GM18858 (cell line): ENCODE results near the gene TLCD4.
A peak's percentile ranks its signal among the peaks of the same experiment; 100 is the strongest.
"Not testable (repeated sequence)": the region's sequence is repeated elsewhere in the genome, so short reads cannot be mapped to it uniquely, and the experiment has no call there.

ENCODE experiments used
- ATAC-seq: cut with Tn5 transposase; IDR thresholded peaks from one replicate; pipeline ENCODE4 v1.9.1; 2021; ENCODE audit not compliant: unreplicated experiment

Gene TLCD4

GRCh38 chr1:95145493-95145892 lies 28.3 kb downstream of the TLCD4 start:
- peak; percentile 64 for ATAC-seq

GRCh38 chr1:95146637-95147036 lies 29.5 kb downstream of the TLCD4 start:
- ATAC-seq = peak; percentile 83

GRCh38 chr1:95154096-95154495 lies 36.9 kb downstream of the TLCD4 start:
- ATAC-seq = no peak

- not testable (repeated sequence) for ATAC-seq
Measured at GRCh38 chr1:95165569-95165968, 48.4 kb downstream of the TLCD4 start.
